Skeletal muscle tissue (tissue), 4 donors: ENCODE measurements around the gene LRTM1. TPM values are rescaled to one million over a fixed set of nuclear protein-coding genes. Genes with fewer than 3 reads are reported as not detected.
A peak's percentile ranks its signal among the peaks of the same experiment; 100 is the strongest.

ENCODE experiments used
- H3K27ac ChIP-seq: one replicate; pipeline ENCODE4 v1.7.0; 2013; ENCODE audit warnings: mild to moderate bottlenecking, low read depth, low read length, inconsistent platforms
- H3K27me3 ChIP-seq, 3 donors: one replicate each; pipeline ENCODE4 v1.7.0; 2013; ENCODE audit warnings: low read length in 3 of 3; ENCODE audit not compliant: control insufficient read depth in 3 of 3, insufficient read depth in 3 of 3
- H3K36me3 ChIP-seq, 3 donors: one replicate each; pipeline ENCODE4 v1.7.0; 2013; ENCODE audit warnings: low read length in 3 of 3; ENCODE audit not compliant: control insufficient read depth in 3 of 3, insufficient read depth in 3 of 3
- H3K4me1 ChIP-seq, 3 donors: one replicate each; pipeline ENCODE4 v1.7.0; 2013; ENCODE audit warnings: low read length in 3 of 3, mild to moderate bottlenecking in 3 of 3; ENCODE audit not compliant: control insufficient read depth in 3 of 3, insufficient read depth in 3 of 3
- H3K4me3 ChIP-seq, 3 donors: one replicate each; pipeline ENCODE4 v1.7.0; 2013; ENCODE audit warnings: low read length in 3 of 3
- H3K9ac ChIP-seq, 3 donors: one replicate each; pipeline ENCODE4 v1.7.0; 2013; ENCODE audit warnings: low read length in 3 of 3, mild to moderate bottlenecking in 3 of 3, moderate library complexity in 2 of 3, low read depth in 1 of 3
- H3K9me3 ChIP-seq, 3 donors: one replicate each; pipeline ENCODE4 v1.7.0; 2013; ENCODE audit warnings: low read length in 3 of 3; ENCODE audit not compliant: control insufficient read depth in 3 of 3
- total RNA-seq: library from RNA; depleted of rRNA; stranded (reverse); fragments of >200 nt; gene quantifications from one replicate; pipeline ENCODE4 v1.2.3, GENCODE V29; 2014
- donor health status: Osteomylitis.

Gene LRTM1
- total RNA-seq, 1 donor from 2014 or later, result 106 TPM

DNA sequence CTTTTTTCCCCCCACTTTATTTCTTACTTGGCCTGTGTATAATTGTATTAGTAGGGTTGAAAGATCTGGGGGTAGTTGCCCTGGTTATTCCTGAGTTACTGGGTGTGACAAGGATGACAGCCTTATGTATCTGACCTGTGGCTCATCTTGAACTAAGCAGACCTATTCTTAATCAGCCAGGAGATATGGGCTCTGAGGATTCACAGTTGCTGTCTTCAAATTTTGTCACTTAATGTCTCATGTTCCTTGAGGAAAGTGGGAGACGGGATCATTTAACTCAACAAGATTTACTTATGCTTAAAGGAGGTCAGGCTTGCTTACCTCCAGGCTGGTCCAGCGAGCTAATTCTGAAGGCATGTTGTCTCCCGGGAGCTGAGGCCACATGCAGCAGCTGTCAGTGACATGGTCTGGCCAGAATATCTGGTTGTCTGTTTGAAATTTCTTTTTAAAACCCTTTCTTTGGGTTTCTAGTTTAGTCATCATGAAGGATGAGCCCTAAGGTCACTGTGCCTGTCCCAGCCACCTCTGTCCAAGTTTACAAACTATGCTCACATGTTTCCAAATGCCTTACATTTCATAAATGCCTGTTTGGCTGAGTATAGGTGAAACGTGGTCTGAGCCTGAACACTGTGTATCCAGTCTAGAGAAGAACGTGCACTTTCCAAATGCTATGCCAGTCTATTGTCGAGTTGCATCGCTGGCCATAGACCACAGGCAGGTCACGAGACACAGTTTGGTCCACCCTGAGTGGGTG lies 26.8 kb downstream of the LRTM1 start:
- H3K27ac ChIP-seq, result peak overlapping the region; percentile 81
- peaks cover 32 to 42% (median 36%) of the 10 kb centered on the region in 3 donors for H3K4me1 ChIP-seq
- H3K4me3 ChIP-seq, result no peak overlapping the region
- no peaks in the 10 kb centered on the region for H3K27me3 ChIP-seq
- no peaks in the 10 kb centered on the region for H3K36me3 ChIP-seq
- peak overlapping the region in 1 of 3 donors; percentile 58 for H3K9ac ChIP-seq
- no peaks in the 10 kb centered on the region for H3K9me3 ChIP-seq

DNA sequence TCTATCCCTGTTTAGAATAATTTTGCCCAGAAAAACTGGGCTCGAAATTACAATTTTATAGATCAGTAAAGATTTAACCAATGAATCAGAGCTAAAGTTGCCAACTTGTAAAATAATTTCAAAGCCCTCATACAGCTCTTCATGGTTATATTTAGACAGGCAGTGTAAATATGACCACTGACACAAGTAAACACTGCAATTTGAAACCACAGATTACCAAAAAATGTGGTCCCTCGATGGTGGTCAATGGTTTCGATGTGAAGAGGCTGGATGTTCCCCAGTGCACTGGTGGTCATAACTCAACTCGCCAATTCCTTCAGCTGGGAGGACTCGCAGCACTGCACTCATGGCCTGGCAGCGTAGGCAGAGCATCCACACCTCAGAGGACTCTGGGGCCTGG lies 28.6 kb downstream of the LRTM1 start:
- H3K27me3 ChIP-seq, result no peaks in the 10 kb centered on the region

DNA sequence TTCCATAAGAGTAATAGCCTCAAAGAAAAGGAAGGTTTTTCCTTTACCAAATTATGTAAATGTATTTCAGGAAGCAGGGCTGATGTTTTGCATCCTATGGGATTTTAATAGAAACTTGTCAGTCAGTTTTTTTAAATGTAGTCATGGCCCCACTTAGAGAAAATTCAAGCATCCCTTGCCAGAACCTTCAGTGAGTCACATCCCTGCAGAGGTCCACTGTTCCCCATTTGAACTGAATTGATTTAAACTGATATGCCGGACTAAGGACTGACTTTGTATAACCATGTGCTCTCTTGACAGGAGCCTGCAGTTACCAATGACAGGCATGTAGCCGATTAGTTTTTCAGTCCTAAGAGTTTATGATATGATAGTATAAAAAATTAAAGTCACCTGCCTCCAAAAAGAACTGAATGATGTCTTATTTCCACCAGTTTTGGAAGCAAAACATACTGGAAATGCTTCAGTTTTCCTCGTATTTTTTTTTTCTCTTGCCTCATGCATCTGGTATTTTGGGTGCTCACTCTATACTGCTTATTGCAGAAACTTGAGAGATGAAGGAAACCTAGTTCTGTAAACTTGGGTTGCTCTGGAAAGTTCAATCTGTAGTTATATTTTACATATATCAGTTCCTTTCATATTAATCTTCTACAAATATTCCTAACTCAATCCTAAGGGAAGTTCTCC lies 30.7 kb downstream of the LRTM1 start:
- no peak overlapping the region for H3K27ac ChIP-seq
- no peak overlapping the region for H3K9ac ChIP-seq
- H3K4me3 ChIP-seq, result no peak overlapping the region
- no peaks in the 10 kb centered on the region for H3K27me3 ChIP-seq
- H3K9me3 ChIP-seq, result no peaks in the 10 kb centered on the region
- H3K36me3 ChIP-seq, result no peaks in the 10 kb centered on the region
- peaks cover 20 to 32% (median 31%) of the 10 kb centered on the region in 3 donors for H3K4me1 ChIP-seq

More for the DNA sequence above, 28.6 kb downstream of the LRTM1 start:
- no peak overlapping the region for H3K4me3 ChIP-seq
- peaks cover 25 to 34% (median 31%) of the 10 kb centered on the region in 3 donors for H3K4me1 ChIP-seq
- H3K27ac ChIP-seq, result no peak overlapping the region
- no peaks in the 10 kb centered on the region for H3K9me3 ChIP-seq
- H3K36me3 ChIP-seq, result no peaks in the 10 kb centered on the region
- H3K9ac ChIP-seq, result no peak overlapping the region

DNA sequence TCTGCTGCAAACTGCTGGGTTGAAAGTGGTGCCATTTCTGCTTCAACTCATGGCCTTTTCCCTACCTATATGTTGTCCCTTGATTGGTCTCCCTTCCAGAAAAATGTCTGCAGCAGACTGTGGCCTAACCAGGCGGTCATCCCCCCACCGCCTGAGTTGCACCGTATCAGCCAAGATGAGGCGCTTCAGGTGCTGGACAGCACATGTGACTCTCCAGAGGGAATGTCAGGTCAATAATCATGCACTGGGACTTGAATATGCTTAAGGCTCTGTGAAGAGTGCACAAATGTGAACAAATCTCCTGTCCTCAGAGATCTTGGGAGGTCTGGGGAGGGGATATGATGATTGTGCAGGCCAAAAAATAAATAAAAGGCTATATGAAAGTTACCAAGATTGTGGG lies 32.2 kb downstream of the LRTM1 start:
- H3K4me1 ChIP-seq, result peaks cover 15 to 32% (median 30%) of the 10 kb centered on the region in 3 donors
- no peak overlapping the region for H3K27ac ChIP-seq
- no peaks in the 10 kb centered on the region for H3K27me3 ChIP-seq
- no peaks in the 10 kb centered on the region for H3K36me3 ChIP-seq
- H3K4me3 ChIP-seq, result no peak overlapping the region
- H3K9me3 ChIP-seq, result no peaks in the 10 kb centered on the region
- no peak overlapping the region for H3K9ac ChIP-seq

DNA sequence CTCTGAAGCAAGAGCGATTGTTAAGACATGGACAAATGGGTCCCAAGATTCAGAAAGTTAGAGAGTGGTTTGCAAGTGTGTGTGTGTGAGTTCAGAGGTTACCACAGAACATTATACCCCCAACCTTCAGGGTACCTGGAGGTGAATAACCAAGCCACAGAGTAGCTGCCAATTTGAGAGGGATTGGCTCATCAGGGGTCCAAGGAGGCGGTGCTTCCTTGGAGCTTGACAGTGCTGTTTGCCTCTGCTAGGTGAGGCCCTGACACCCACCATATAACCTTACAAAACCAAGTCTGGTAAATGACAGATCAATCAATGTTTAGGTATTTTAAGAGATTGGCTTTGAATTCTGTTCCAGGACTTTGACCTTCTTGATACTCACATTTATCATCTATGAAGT lies 35.7 kb downstream of the LRTM1 start:
- Histone ChIP-seq H3K27ac (peak overlapping the region; percentile 70), H3K27me3 (no peaks in the 10 kb centered on the region), H3K9ac (peak overlapping the region in 2 of 3 donors; percentile 18 to 55)

DNA sequence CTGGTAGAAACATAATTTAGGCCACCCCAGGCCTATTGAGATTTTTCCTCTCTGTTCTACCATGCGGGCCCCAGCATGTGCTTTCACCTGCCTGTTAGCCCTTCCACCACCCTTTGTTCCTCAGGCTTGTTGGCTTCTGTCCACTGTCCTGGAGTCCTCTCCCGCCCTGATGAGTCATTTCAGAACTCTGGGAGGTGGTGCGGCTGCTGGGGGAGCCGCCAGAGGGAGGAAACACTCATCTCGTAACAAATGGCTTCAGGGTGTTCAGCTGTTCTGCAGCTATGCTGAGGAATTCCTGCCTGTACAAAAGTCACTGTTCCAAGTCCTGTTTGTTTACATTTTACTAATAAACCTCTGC lies 36.3 kb downstream of the LRTM1 start:
- H3K4me1 ChIP-seq, result peaks cover 10 to 31% (median 22%) of the 10 kb centered on the region in 3 donors
- H3K9me3 ChIP-seq, result no peaks in the 10 kb centered on the region
- H3K27ac ChIP-seq, result peak overlapping the region; percentile 70
- H3K27me3 ChIP-seq, result no peaks in the 10 kb centered on the region
- H3K4me3 ChIP-seq, result no peak overlapping the region
- peak overlapping the region in 2 of 3 donors; percentile 18 to 65 for H3K9ac ChIP-seq
- no peaks in the 10 kb centered on the region for H3K36me3 ChIP-seq

More for the DNA sequence above, 35.7 kb downstream of the LRTM1 start:
- peaks cover 10 to 31% (median 22%) of the 10 kb centered on the region in 3 donors for H3K4me1 ChIP-seq
- no peak overlapping the region for H3K4me3 ChIP-seq
- no peaks in the 10 kb centered on the region for H3K36me3 ChIP-seq
- H3K9me3 ChIP-seq, result no peaks in the 10 kb centered on the region

DNA sequence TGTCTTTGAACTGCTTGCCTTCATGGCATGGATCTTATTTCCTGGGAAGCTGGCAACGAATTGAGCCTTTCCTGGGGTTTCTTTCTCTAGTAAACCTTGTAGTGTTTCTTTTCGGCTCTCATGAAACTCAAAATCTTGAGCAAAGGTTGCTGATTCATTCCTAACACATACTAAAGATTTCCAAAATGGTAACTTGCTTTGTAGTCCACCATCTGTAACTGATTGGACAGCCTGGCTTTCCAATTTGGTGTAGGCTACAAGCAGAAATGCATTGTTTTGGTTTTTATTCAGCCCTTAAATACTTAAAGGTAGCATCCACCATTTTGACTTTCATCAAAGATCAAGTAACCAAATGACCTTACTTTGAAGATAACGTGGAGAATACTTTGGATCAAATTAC lies 38.1 kb downstream of the LRTM1 start:
- H3K9me3 ChIP-seq, result no peaks in the 10 kb centered on the region
- no peaks in the 10 kb centered on the region for H3K27me3 ChIP-seq
- no peak overlapping the region for H3K27ac ChIP-seq
- H3K4me3 ChIP-seq, result no peak overlapping the region
- no peaks in the 10 kb centered on the region for H3K36me3 ChIP-seq
- H3K4me1 ChIP-seq, result peaks cover 10 to 31% (median 22%) of the 10 kb centered on the region in 3 donors
- no peak overlapping the region for H3K9ac ChIP-seq

DNA sequence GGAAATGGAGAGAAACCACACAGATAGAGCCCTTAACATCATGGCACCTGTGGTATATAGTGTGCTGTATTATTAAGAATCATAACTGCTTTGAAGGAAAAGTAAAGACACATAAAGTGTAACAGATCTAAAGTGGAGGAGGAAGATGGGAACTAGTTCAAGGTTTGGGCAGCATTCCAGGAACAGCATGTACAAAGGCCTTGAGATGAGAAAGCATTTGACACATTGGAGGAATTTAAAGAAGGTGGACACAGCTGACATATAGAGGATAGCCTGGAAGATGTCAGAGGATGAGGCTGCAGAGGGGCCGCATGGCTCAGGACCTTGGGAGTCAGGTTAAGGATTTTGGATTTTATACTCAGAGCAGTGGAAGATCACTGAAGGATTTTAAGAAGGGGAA lies 39.0 kb downstream of the LRTM1 start:
- H3K27me3 ChIP-seq, result no peaks in the 10 kb centered on the region
- no peak overlapping the region for H3K9ac ChIP-seq
- H3K36me3 ChIP-seq, result no peaks in the 10 kb centered on the region
- H3K9me3 ChIP-seq, result no peaks in the 10 kb centered on the region
- H3K4me3 ChIP-seq, result no peak overlapping the region
- no peak overlapping the region for H3K27ac ChIP-seq
- peaks cover 10 to 27% (median 22%) of the 10 kb centered on the region in 3 donors for H3K4me1 ChIP-seq

DNA sequence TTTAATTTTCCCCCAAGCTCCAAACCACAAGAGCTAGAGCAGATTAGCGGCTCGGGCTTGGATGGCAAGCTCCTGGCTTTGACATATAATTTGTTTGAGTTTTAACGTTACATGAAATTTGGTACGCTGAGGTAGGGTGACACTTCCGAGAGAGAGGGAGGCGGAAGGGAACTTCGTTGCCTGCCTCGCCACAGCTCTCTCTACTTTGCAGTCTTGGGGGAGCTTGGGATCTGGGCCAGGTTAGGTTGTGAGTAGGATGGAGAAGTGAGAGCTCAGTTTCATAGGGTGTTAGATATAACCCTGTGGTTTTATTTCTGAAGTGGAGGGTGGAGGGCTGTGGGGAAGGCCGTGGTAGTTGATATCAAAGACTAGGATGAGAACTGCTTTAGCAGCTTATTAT lies 39.7 kb downstream of the LRTM1 start:
- peaks cover 10 to 27% (median 22%) of the 10 kb centered on the region in 3 donors for H3K4me1 ChIP-seq
- H3K36me3 ChIP-seq, result no peaks in the 10 kb centered on the region
- no peak overlapping the region for H3K9ac ChIP-seq
- no peak overlapping the region for H3K4me3 ChIP-seq
- H3K27me3 ChIP-seq, result no peaks in the 10 kb centered on the region
- no peak overlapping the region for H3K27ac ChIP-seq
- no peaks in the 10 kb centered on the region for H3K9me3 ChIP-seq

DNA sequence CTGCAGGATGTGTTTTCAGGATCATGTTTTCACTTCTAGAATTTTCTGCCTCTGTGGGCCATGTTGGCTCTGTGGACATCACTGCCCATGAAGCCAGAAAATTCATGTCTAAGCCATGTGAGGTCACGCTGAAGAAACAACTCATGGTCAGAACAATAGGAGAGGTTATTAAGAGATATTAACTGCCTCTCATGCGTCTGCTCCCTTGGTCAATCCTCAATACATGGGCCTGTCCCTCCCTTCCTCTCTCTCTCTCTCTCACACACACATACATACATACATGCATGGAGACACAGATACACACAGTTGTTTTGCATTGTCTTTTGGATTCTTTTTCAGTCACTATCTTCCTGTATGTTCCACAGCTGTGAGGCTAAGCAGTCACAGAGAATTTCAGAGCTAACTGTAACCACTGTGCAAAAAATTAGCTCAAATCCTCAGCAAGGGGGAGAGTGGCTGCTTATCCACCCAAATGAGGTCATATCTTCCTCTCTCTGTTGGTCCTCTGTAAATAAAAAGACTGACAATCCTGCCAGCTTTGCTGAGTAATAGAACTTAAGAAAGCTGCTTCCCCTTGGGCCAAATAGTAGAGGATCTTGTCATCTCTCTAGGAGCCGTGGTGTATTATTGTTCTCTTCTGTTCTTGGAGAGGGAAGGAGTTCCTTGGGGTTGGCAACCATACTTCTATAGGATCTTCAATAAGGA lies 45.6 kb downstream of the LRTM1 start:
- H3K9ac ChIP-seq, result no peak overlapping the region
- H3K9me3 ChIP-seq, result no peaks in the 10 kb centered on the region
- no peak overlapping the region for H3K27ac ChIP-seq
- H3K4me1 ChIP-seq, result peaks cover 2 to 4% (median 3%) of the 10 kb centered on the region in 3 donors
- no peaks in the 10 kb centered on the region for H3K36me3 ChIP-seq
- no peaks in the 10 kb centered on the region for H3K27me3 ChIP-seq
- no peak overlapping the region for H3K4me3 ChIP-seq
